ENCODE data around the gene TMX3. TPM values are rescaled to one million over a fixed set of nuclear protein-coding genes. Genes with fewer than 3 reads are reported as not detected.

The TMX3 gene
- total and polyA plus RNA-seq, 2 donors (not counting 3 experiments of a cell fraction or from before 2014, with no cell fraction given), result 20.0 to 65.5 TPM

DNA sequence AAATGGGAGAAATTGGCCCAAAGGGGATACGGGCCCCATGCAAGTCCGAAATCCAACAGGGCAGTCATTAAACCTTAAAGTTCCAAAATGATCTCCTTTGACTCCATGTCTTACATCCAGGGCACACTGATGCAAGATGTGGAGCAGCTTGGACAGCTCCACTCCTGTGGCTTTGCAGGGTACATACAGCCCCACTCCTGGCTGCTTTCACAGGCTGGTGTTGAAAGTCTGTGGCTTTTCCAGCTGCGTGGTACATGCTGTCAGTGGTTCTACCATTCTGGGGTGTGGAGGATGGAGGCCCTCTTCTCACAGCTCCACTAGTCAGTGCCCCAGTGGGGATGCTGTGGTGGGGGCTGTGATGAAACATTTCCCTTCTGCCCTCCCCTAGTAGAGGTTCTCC is 8.6 kb upstream of the TMX3 start:
- Histone ChIP-seq H4K20me1 (replicated peaks; ENCODE audit: control insufficient read depth, extremely low read depth, insufficient read depth, low read length) (no peaks in the 10 kb centered on the region), H3K4me1 (ENCODE audit: control insufficient read depth, extremely low read depth, insufficient read depth, low read length) (no peaks in the 10 kb centered on the region), H3K4me2 (ENCODE audit: insufficient read depth, low read length) (no peak overlapping the region), H3K9ac (replicated peaks; ENCODE audit: extremely low read depth, insufficient read depth, low read length) (no peak overlapping the region), H3K27me3 (ENCODE audit: control insufficient read depth in 2 of 2, insufficient read depth in 2 of 2, low read length in 2 of 2) (no peaks in the 10 kb centered on the region), H3K4me3 (replicated peaks in 1 of 3; ENCODE audit: insufficient read depth in 1 of 3, low read depth in 1 of 3, low read length in 3 of 3) (no peak overlapping the region), H3K27ac (ENCODE audit: insufficient read depth, low read depth, low read length) (no peak overlapping the region), H3K9me3 (replicated peaks; ENCODE audit: control insufficient read depth, insufficient read depth, low read length) (no peaks in the 10 kb centered on the region), H2AFZ (ENCODE audit: low read depth, low read length) (no peak overlapping the region), H3K79me2 (ENCODE audit: control insufficient read depth, insufficient read depth, low read length) (no peaks in the 10 kb centered on the region), H3K36me3 (ENCODE audit: control insufficient read depth in 2 of 2, extremely low read depth in 1 of 2, insufficient read depth in 2 of 2, low read length in 2 of 2) (no peaks in the 10 kb centered on the region), H3K9me1 (replicated peaks; ENCODE audit: control insufficient read depth, extremely low read depth, insufficient read depth, low read length) (no peaks in the 10 kb centered on the region)
- no peak for FAIRE-seq
- ChIA-PET POLR2A (no interaction called here), CTCF (no interaction called here)
- no peak for DNase-seq (ENCODE audit: low read depth, low spot score)
- TF ChIP-seq, protein P1, sequence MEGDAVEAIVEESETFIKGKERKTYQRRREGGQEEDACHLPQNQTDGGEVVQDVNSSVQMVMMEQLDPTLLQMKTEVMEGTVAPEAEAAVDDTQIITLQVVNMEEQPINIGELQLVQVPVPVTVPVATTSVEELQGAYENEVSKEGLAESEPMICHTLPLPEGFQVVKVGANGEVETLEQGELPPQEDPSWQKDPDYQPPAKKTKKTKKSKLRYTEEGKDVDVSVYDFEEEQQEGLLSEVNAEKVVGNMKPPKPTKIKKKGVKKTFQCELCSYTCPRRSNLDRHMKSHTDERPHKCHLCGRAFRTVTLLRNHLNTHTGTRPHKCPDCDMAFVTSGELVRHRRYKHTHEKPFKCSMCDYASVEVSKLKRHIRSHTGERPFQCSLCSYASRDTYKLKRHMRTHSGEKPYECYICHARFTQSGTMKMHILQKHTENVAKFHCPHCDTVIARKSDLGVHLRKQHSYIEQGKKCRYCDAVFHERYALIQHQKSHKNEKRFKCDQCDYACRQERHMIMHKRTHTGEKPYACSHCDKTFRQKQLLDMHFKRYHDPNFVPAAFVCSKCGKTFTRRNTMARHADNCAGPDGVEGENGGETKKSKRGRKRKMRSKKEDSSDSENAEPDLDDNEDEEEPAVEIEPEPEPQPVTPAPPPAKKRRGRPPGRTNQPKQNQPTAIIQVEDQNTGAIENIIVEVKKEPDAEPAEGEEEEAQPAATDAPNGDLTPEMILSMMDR (IDR thresholded peaks at IDR 0.05; ENCODE audit: extremely low read depth in 1 of 2, insufficient read depth in 1 of 2, low read depth in 1 of 2, low read length in 2 of 2), result no peak
- TF ChIP-seq POLR2AphosphoS5 (IDR thresholded peaks at IDR 0.05; ENCODE audit: insufficient read depth, low read depth, low read length) (no peak), JUN (IDR thresholded peaks at IDR 0.05; ENCODE audit: borderline replicate concordance, insufficient read depth, insufficient read length, low read depth) (no peak)
- intact Hi-C loops (cut with micrococcal nuclease), result no loop called here
- no TSS peak for BruUV-seq (replicated peaks)
- dilution Hi-C loops (cut with MboI; ENCODE audit: extremely low pct_ligation_motif_present, low sequenced_read_pairs), result no loop called here

DNA sequence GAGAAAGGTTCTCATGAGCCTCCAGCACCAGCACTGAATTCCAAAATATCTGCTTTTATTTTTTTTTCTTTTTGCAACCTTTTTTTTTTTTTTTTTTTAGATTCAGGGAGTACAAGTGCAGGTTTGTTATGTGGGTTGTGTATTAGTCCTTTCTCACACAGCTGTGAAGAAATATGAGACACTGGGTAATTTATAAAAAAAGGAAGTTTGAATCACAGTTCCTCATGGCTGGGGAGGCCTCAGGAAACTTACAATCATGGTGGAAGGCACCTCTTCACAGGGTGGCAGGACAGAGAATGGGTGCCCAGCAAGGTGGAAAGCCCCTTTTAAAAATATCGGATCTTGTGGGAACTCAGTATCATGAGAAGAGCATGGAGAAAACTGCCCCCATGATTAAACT is 7.9 kb upstream of the TMX3 start:
- no peak overlapping the region for H2AFZ ChIP-seq (ENCODE audit: low read depth, low read length)
- no peak for TF ChIP-seq JUN (IDR thresholded peaks at IDR 0.05; ENCODE audit: borderline replicate concordance, insufficient read depth, insufficient read length, low read depth)
- no peak for TF ChIP-seq MYC (IDR thresholded peaks at IDR 0.05; ENCODE audit: low read depth, low read length)
- no peak for TF ChIP-seq POLR2A (IDR thresholded peaks at IDR 0.05; ENCODE audit: low read depth, low read length)
- TF ChIP-seq EZH2 (IDR thresholded peaks at IDR 0.05; ENCODE audit: borderline replicate concordance, low read depth, low read length, severe bottlenecking), result no peak
- no peak for TF ChIP-seq GATA2 (IDR thresholded peaks at IDR 0.05; ENCODE audit: insufficient read depth, insufficient read length, low read depth, low read length)
- no peak for TF ChIP-seq FOS (IDR thresholded peaks at IDR 0.05; ENCODE audit: borderline replicate concordance, insufficient read depth, low read length)
- TF ChIP-seq, protein P1 (IDR thresholded peaks at IDR 0.05; ENCODE audit: extremely low read depth in 1 of 2, insufficient read depth in 1 of 2, low read depth in 1 of 2, low read length in 2 of 2), result no peak
- TF ChIP-seq, protein P2, sequence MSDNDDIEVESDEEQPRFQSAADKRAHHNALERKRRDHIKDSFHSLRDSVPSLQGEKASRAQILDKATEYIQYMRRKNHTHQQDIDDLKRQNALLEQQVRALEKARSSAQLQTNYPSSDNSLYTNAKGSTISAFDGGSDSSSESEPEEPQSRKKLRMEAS (IDR thresholded peaks at IDR 0.05; ENCODE audit: insufficient read depth, insufficient read length), result no peak
- TF ChIP-seq POLR2AphosphoS5 (IDR thresholded peaks at IDR 0.05; ENCODE audit: insufficient read depth, low read depth, low read length), result no peak
- no peaks in the 10 kb centered on the region for H4K20me1 ChIP-seq (replicated peaks; ENCODE audit: control insufficient read depth, extremely low read depth, insufficient read depth, low read length)
- H3K27ac ChIP-seq (ENCODE audit: insufficient read depth, low read depth, low read length), result no peak overlapping the region
- H3K36me3 ChIP-seq (ENCODE audit: control insufficient read depth in 2 of 2, extremely low read depth in 1 of 2, insufficient read depth in 2 of 2, low read length in 2 of 2), result no peaks in the 10 kb centered on the region
- dilution Hi-C loops (cut with MboI; ENCODE audit: extremely low pct_ligation_motif_present, low sequenced_read_pairs) (no loop called here), intact Hi-C loops (cut with micrococcal nuclease) (no loop called here)
- no peak overlapping the region for H3K4me2 ChIP-seq (ENCODE audit: insufficient read depth, low read length)
- no TSS peak for BruUV-seq (replicated peaks)
- CTCF ChIA-PET, result no interaction called here
- no peak overlapping the region for H3K4me3 ChIP-seq (replicated peaks in 1 of 3; ENCODE audit: insufficient read depth in 1 of 3, low read depth in 1 of 3, low read length in 3 of 3)
- no peaks in the 10 kb centered on the region for H3K4me1 ChIP-seq (ENCODE audit: control insufficient read depth, extremely low read depth, insufficient read depth, low read length)
- H3K79me2 ChIP-seq (ENCODE audit: control insufficient read depth, insufficient read depth, low read length), result no peaks in the 10 kb centered on the region
- POLR2A ChIA-PET, result no interaction called here
- H3K9me1 ChIP-seq (replicated peaks; ENCODE audit: control insufficient read depth, extremely low read depth, insufficient read depth, low read length), result no peaks in the 10 kb centered on the region
- no peak overlapping the region for H3K9ac ChIP-seq (replicated peaks; ENCODE audit: extremely low read depth, insufficient read depth, low read length)
- FAIRE-seq, result no peak
- H3K27me3 ChIP-seq (ENCODE audit: control insufficient read depth in 2 of 2, insufficient read depth in 2 of 2, low read length in 2 of 2), result no peaks in the 10 kb centered on the region
- no peaks in the 10 kb centered on the region for H3K9me3 ChIP-seq (replicated peaks; ENCODE audit: control insufficient read depth, insufficient read depth, low read length)
- DNase-seq (ENCODE audit: low read depth, low spot score), result no peak

Measured in endothelial cell of umbilical vein (primary cell).